Left ventricle myocardium inferior (tissue), 1 donor: ENCODE data around the gene SLC40A1. TPM values are rescaled to one million over a fixed set of nuclear protein-coding genes. Genes with fewer than 3 reads are reported as not detected.

ENCODE experiments used
- DNase-seq: peaks from one replicate; pipeline ENCODE4 v3.0.0-alpha.2; 2020
- H3K27ac ChIP-seq: fragments of 200-600 bp; replicated peaks from 2 replicates; pipeline ENCODE4 v1.8.0; 2021
- H3K27me3 ChIP-seq: fragments of 200-600 bp; 2 replicates; pipeline ENCODE4 v1.8.0; 2021; ENCODE audit warnings: low read depth
- H3K36me3 ChIP-seq: fragments of 200-600 bp; 2 replicates; pipeline ENCODE4 v1.8.0; 2021
- H3K4me1 ChIP-seq: fragments of 200-600 bp; 2 replicates; pipeline ENCODE4 v1.8.0; 2021
- H3K4me3 ChIP-seq: fragments of 200-600 bp; 2 replicates; pipeline ENCODE4 v1.8.0; 2021; ENCODE audit warnings: mild to moderate bottlenecking, moderate library complexity
- H3K9me3 ChIP-seq: fragments of 200-600 bp; replicated peaks from 2 replicates; pipeline ENCODE4 v1.8.0; 2021
- CTCF ChIP-seq: fragments of 200-600 bp; IDR thresholded peaks from 2 replicates; pipeline ENCODE4 v1.8.0; 2021; ENCODE audit warnings: antibody characterized with exemption, mild to moderate bottlenecking, borderline replicate concordance
- intact Hi-C: fragments of 100-400 bp; cut with micrococcal nuclease; formaldehyde crosslinking; loops from one replicate; pipeline ENCODE4 v1.11.0; 2022
- total RNA-seq: library from RNA; stranded (reverse); fragmentation: NEBNext Ultra II Directional; extraction: Animal tissue kit (Norgen Biotek cat#: 25700); gene quantifications from one replicate; pipeline ENCODE4 v1.2.1, GENCODE V29; 2021
- donor health status: DM: no; HTN: yes; CAD: no; lungs with severe emphysema.

Gene SLC40A1
- total RNA-seq, 1 donor from 2014 or later = 44.0 TPM

- no peak for DNase-seq
- no peak overlapping the region for H3K4me3 ChIP-seq
- H3K9me3 ChIP-seq = no peaks in the 10 kb centered on the region
- no peak for TF ChIP-seq CTCF
- H3K27me3 ChIP-seq = no peaks in the 10 kb centered on the region
- H3K4me1 ChIP-seq = peaks cover 60% of the 10 kb centered on the region
- intact Hi-C loops = no loop called here
- peaks cover 11% of the 10 kb centered on the region for H3K36me3 ChIP-seq
- H3K27ac ChIP-seq = no peak overlapping the region
Measured at GRCh38 chr2:189556526-189556925, 24.1 kb downstream of the SLC40A1 start.

- Histone ChIP-seq H3K9me3 (no peaks in the 10 kb centered on the region), H3K4me3 (no peak overlapping the region), H3K36me3 (no peaks in the 10 kb centered on the region), H3K27ac (no peak overlapping the region), H3K4me1 (peaks cover 54% of the 10 kb centered on the region), H3K27me3 (no peaks in the 10 kb centered on the region)
- no peak for DNase-seq
- intact Hi-C loops = no loop called here
- no peak for TF ChIP-seq CTCF
Measured at GRCh38 chr2:189555232-189555631, 25.4 kb downstream of the SLC40A1 start.

GRCh38 chr2:189553504-189554088 lies 27.0 kb downstream of the SLC40A1 start:
- peak overlapping the region; percentile 69 for H3K27ac ChIP-seq

GRCh38 chr2:189552991-189553404 lies 27.6 kb downstream of the SLC40A1 start:
- H3K36me3 ChIP-seq = no peaks in the 10 kb centered on the region
- peaks cover 52% of the 10 kb centered on the region for H3K4me1 ChIP-seq
- no peak for TF ChIP-seq CTCF
- DNase-seq = no peak
- H3K27me3 ChIP-seq = no peaks in the 10 kb centered on the region
- no peaks in the 10 kb centered on the region for H3K9me3 ChIP-seq
- H3K4me3 ChIP-seq = no peak overlapping the region
- intact Hi-C loops = no loop called here
- peak overlapping the region; percentile 69 for H3K27ac ChIP-seq

More at GRCh38 chr2:189553504-189554088, 27.0 kb downstream of the SLC40A1 start:
- intact Hi-C loops = no loop called here
- no peak overlapping the region for H3K4me3 ChIP-seq
- no peaks in the 10 kb centered on the region for H3K9me3 ChIP-seq
- no peak for TF ChIP-seq CTCF
- H3K36me3 ChIP-seq = no peaks in the 10 kb centered on the region
- H3K27me3 ChIP-seq = no peaks in the 10 kb centered on the region
- no peak for DNase-seq
- peaks cover 52% of the 10 kb centered on the region for H3K4me1 ChIP-seq

- TF ChIP-seq CTCF = no peak
- peak overlapping the region; percentile 69 for H3K27ac ChIP-seq
- DNase-seq = no peak
- H3K36me3 ChIP-seq = no peaks in the 10 kb centered on the region
- H3K4me1 ChIP-seq = peaks cover 52% of the 10 kb centered on the region
- H3K27me3 ChIP-seq = no peaks in the 10 kb centered on the region
- no peak overlapping the region for H3K4me3 ChIP-seq
- H3K9me3 ChIP-seq = no peaks in the 10 kb centered on the region
- intact Hi-C loops = no loop called here
Measured at GRCh38 chr2:189552334-189552990, 28.1 kb downstream of the SLC40A1 start.
